ENCODE data around the gene PKN2. TPM values are rescaled to one million over a fixed set of nuclear protein-coding genes. Genes with fewer than 3 reads are reported as not detected.
"Not testable (repeated sequence)": the region's sequence is repeated elsewhere in the genome, so short reads cannot be mapped to it uniquely, and the experiment has no call there.

Gene PKN2
- total RNA-seq, 1 donor from 2014 or later = 34.5 TPM

DNA sequence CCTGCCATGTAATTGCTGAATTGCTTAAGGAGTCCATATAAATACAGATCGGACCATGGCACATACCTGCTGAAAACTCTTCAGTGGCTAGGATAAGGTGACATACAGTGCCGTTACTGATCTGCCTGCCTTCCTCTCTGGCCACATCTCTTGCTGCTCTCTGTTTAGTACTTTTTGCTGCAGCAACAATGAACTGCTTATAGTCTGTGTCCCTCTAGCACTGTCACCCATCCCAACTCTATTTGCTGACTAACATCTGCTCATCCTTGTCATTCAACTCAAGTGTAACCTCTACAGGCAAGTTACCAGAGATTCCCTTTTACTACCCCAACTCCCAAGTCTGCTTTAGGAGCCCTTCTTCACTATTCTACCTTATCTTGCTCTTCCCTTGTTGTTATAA, 141.6 kb downstream of the PKN2 start:
- ATAC-seq (ENCODE audit: poor library complexity) (no peak), DNase-seq (no peak)
- intact Hi-C loops (cut with DNase I) = no loop called here

DNA sequence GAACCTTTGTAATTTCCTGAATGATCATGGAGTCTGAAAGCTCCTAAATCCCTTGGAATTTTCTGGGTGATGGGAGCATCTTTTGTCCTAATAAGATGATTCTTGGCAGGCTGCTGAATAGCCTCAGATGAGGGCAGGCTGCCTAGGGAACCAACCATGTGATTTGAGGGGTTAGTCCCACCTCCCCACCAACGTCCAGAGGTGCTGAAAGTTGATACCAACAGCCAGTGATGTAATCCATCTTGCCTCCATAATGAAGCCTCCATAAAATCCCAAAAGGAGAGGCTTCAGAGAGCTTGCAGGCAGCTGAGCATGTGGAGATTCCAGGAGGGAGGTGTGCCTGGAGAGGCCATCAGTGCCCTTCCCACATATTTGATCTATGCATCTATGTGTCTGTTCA, 163.6 kb downstream of the PKN2 start:
- intact Hi-C loops (cut with DNase I) = no loop called here
- no peak for DNase-seq
- ATAC-seq (ENCODE audit: poor library complexity) = no peak

DNA sequence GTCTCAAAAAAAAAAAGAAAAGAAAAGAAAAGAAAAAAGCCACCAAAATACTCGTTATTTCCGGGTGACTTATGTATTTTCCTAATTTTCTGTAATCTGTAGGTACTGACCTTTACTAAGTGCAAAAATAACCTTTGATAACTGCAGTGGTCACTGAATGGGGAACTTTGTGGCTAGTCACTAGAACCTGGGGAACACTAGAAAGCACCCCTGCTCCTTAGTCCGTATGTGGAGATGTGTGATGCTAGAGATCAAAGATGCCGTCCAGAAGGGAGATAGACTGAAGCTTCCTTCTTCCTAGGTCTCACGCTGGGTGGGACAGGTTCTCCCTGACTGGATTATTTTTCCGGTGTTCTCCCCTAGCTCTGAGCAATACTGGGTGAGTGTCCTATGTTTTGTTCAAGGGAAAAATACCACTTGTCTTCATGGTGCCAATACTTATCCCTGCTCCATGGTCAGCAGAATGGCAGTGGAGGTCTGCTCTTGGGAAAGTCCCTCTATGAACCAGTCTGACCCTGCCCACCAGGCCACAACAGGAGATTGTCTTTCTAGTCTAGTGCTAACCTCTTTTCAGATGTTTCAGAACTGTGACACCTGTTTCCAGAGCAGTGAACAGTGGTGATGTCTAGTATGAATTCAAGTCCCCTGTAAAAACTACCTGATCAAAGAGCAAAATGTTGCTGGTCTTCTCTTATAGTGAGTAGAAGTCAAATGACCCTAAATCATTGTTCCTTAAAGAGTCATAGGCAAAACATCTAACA, 167.4 kb downstream of the PKN2 start:
- no peak for DNase-seq
- ATAC-seq (ENCODE audit: poor library complexity) = no peak
- intact Hi-C loops (cut with DNase I) = no loop called here

DNA sequence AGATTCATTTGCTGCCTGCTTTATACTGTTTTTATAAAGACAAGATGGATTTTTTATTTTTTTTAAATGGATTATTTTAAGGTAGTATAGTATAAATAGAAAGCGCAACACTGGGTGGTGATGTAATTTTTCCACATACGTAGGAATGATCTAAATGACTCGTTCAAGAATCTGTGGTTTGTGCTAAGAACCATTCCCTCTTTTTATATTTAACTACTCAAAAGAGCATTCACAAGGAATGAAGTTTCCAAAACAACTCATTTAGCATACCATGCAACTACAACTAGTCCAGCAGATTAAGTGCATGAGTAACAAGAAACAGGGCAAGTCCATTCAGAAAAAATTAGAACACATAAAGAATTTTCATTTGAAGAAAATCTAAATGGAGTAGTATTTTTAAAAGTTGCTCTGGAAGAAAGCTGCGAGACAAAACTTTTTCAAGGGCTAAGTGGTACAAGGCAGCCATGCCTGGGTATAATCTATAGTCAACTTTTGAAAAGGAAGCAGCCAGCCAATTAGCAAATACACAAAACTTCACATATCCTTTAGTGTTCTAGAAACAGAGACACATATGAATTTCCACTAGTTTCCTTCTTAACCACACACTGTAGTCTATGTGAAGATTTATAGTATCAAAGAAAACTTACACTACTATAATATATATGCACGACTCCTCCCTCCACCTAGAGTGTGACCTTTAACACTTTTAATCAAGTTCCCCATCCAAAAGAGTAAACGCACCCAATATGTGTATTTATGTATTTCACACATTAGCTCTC, 183.9 kb downstream of the PKN2 start:
- intact Hi-C loops (cut with DNase I) = no loop called here
- DNase-seq (no peak), ATAC-seq (ENCODE audit: poor library complexity) (no peak)

DNA sequence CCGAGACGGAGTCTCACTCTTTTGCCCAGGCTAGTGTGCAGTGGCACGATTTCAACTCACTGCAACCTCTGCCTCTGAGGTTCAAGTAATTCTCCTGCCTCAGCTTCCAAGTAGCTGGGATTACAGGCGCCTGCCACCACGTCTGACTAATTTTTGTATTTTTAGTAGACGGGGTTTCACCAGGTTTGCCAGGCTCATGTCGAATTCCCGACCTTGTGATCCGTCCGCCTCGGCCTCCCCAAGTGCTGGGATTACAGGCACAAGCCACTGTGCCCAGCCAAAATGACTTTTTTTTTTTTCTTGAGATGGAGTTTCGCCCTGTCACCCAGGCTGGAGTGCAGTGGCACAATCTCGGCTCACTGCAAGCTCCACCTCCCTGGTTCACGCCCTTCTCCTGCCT, 185.6 kb downstream of the PKN2 start:
- DNase-seq; ATAC-seq (ENCODE audit: poor library complexity); intact Hi-C loops (cut with DNase I): not testable (repeated sequence)

GRCh38 chr1:88873737-88874349, 189.8 kb downstream of the PKN2 start:
- no peak for ATAC-seq (ENCODE audit: poor library complexity)
- DNase-seq = no peak
- intact Hi-C loops (cut with DNase I) = no loop called here

- ATAC-seq (ENCODE audit: poor library complexity) = no peak
- no peak for DNase-seq
- intact Hi-C loops (cut with DNase I) = loop anchor here (5.0 kb wide), 1 partner anchor 218 kb away; no protein-coding TSS in a partner anchor
These were observed 191.5 kb downstream of the PKN2 start for GRCh38 chr1:88875595-88875994.

GRCh38 chr1:88876573-88877365, 192.7 kb downstream of the PKN2 start:
- no peak for DNase-seq
- intact Hi-C loops (cut with DNase I) = loop anchor here (5.0 kb wide), 1 partner anchor 219 kb away; no protein-coding TSS in a partner anchor

GRCh38 chr1:88877382-88877825, 193.3 kb downstream of the PKN2 start:
- ATAC-seq (ENCODE audit: poor library complexity) = peak; percentile 55
- DNase-seq = no peak
- intact Hi-C loops (cut with DNase I) = loop anchor here (5.0 kb wide), 1 partner anchor 220 kb away; no protein-coding TSS in a partner anchor

More at GRCh38 chr1:88876573-88877365, 192.7 kb downstream of the PKN2 start:
- ATAC-seq (ENCODE audit: poor library complexity) = no peak

DNA sequence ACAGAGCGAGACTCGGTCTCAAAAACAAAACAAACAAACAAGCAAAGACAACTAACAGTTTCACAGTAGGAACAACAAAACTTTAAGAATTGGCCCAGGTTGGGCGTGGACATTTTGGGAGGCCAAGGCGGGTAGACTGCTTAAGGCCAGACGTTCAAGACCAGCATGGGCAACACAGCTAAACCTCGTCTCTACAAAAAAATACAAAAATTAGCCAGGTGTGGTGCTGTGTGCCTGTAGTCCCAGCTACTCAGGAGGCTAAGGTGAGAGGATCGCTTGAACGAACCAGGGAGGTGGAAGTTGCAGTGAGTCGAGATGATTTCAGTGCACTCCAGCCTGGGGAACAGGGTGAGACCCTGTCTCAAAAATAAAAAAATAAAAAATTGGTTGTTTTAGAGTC, 193.8 kb downstream of the PKN2 start:
- intact Hi-C loops (cut with DNase I) = loop anchor here (5.0 kb wide), 1 partner anchor 221 kb away; no protein-coding TSS in a partner anchor
- DNase-seq = no peak
- peak; percentile 30 for ATAC-seq (ENCODE audit: poor library complexity)

DNA sequence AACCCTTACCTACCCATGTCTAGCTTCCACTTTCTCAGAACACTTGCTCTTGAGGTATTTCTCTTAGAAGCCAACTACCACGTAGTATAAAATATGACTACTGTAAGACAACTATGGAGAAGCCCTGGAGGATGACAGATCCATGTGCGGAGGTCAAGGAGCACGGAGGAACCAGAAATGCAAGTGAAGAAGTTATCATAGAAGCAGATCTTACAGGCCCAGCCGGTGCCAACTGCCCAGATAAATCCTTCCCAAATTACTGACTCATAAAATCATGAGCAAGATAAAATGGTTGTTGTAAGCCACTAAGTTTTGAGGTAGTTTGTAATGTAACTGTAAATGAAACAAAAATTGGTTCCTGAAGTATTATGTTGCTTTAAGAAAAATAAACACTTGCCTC, 194.7 kb downstream of the PKN2 start:
- ATAC-seq (ENCODE audit: poor library complexity) (no peak), DNase-seq (no peak)
- intact Hi-C loops (cut with DNase I) = loop anchor here (5.0 kb wide), 1 partner anchor 221 kb away; no protein-coding TSS in a partner anchor

DNA sequence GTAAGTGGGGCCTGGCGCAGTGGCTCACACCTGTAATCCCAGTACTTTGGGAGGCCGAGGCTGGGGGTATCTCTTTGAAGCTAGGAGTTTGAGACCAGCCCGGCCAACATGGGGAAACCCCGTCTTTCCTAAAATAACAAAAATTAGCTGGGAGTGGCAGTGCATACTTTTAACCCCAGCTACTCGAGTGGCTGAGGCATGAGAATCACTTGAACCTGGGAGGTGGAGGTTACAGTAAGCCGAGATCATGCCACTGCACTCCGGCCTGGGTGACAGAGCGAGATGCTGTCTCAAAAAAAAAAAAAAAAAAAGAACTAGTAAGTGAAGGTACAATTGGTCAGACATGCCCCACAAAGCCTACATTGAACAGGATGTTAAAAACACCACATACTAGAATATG, 196.6 kb downstream of the PKN2 start:
- DNase-seq; ATAC-seq (ENCODE audit: poor library complexity); intact Hi-C loops (cut with DNase I): not testable (repeated sequence)

- no peak for DNase-seq
- intact Hi-C loops (cut with DNase I) = no loop called here
- no peak for ATAC-seq (ENCODE audit: poor library complexity)
These were observed 199.1 kb downstream of the PKN2 start for GRCh38 chr1:88883156-88883555.

Other genes starting within 250 kb of the PKN2 start
- 11.1 TPM for gene GTF2B, start 207.3 kb downstream of the PKN2 start, total RNA-seq

Measured in Right ventricle myocardium superior (tissue), 1 donor.